HG03469 (cell line): ENCODE data around the gene MAT1A.
"Not testable (repeated sequence)": the region's sequence is repeated elsewhere in the genome, so short reads cannot be mapped to it uniquely, and the experiment has no call there.

Source experiments
- ATAC-seq: cut with Tn5 transposase; IDR thresholded peaks from one replicate; pipeline ENCODE4 v1.9.1; 2021; ENCODE audit warnings: mild to moderate bottlenecking, moderate library complexity, moderate number of reproducible peaks; ENCODE audit not compliant: unreplicated experiment

Gene MAT1A

DNA sequence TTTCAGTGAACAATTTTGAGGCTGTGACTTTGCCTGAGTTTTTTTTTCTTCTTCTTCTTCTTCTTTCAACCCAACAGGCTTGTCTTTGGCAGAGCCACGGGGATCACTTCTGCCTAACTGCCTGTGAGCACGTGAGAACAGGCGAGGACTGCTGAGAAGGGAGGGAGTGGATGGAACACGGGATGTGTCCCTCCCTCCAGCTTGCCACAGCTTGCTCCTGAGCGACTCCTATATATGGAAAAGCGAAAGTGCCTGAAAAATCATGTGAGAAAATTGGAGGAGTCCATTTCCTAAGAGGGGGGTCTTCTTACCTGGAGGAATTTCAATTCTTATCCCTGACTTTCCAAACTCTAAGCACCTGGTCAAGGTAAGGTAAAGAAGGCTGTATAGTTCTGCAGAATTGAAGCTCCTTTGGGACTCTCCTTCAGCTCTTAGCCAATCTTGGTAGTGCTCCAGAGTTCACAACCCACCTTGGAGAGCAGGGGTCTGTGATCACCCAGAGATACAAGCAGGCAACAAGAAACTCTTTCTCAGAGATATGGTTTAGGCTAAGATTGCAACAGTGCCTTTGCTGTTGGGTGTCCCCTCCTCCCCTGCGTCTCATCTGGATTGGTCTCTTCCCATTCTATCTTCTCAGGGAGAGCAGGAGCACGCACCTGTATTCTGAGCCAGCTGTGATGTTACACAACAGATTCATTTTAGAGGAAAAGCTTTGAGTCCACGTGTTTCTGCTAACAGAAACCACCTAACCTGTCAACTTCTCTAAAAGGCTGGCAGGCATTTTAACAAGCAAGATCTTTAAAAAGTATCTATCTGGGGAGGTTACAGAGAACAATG is at the start of gene MAT1A:
TSS of gene MAT1A (minus strand) at position 208 of the 837 bp plus-strand sequence. CDS start 235 bp downstream, outside the sequence.
- no peak for ATAC-seq

DNA sequence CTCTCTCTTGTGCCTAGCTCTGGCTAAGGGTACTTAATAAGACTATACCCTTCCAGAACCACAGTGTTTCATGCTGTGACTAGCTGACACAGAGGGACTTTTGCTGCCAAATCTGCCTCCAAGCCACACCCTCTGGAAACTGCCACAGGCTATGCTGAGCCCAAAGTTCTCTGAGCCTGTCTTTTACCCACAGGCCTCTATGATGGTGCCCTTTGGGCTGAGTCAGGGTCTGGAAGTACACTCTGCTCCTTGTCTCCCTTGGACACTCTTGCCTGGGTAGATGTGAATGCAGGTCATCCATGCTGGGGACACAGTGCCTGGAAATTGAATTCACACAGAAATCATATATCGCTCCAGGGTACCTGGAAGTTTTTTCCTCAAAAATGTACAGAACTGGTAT is 44.5 kb upstream of the MAT1A start:
- ATAC-seq: no peak

DNA sequence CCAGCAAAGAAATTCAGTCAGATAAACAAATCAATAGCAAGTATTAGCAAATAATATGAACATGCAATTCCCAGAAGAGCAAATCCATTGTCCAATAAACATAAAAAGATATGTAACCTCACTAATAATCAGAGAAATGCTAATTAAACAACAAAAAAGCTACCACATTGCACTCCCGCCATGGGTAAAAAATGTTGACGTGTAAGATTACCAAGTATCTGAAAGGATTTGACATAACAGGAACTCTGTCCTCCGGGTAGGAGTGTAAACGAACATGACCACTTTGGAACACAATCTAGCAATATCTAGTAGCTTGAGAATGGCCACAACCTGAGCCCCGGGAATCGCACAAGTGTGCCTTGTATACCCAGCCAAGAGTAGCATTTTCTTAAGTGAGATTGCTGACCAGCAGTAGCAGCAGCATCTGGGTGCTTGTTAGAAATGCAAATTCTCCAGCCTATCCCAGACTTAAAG is 35.5 kb upstream of the MAT1A start:
- ATAC-seq: no peak

DNA sequence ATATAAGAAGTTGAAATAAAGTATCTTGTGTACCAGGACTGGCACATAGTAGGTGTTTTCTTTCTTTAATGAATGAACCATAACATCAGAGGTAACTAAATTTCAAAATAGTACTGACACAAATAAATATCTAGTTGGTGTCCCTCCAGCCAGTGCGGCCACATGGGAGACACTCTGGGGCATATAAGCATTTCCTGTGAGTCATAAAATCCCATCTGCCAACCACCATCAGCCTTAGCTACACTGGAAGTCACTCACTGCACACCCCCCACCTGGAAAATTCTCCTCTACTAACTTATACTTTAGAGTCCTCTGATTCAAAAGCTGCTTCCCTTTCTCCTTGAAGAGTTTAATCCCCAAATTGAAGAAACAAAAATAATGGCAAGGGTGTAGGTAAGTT is 34.6 kb upstream of the MAT1A start:
- no peak for ATAC-seq

- no peak for ATAC-seq
These were observed 33.9 kb upstream of the MAT1A start for GRCh38 chr10:80323311-80323710.

DNA sequence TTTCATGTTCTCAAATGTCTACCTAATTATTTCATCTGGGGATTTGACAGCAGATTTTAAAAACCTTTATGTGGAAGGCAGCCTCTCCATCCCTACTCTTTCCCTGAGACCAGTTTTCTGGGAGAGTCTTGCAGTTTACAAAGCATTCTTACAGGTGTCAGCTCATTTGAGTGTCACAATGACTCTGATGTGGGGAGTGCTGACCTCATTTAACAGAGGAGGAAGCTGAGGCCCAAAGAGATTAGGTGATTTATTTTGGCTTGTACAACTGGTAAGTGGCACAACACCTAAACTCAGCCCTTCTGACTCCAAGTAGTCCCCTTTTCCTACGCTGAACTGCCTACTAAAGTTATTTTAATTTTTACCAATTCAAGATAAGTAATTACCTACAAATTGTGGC is 33.3 kb upstream of the MAT1A start:
- ATAC-seq: no peak

GRCh38 chr10:80322158-80322557 is 32.7 kb upstream of the MAT1A start:
- ATAC-seq: no peak

GRCh38 chr10:80321183-80321582 is 31.7 kb upstream of the MAT1A start:
- ATAC-seq: no peak

- no peak for ATAC-seq
These were observed 30.9 kb upstream of the MAT1A start for GRCh38 chr10:80320377-80320776.

- ATAC-seq: no peak
These were observed 30.4 kb upstream of the MAT1A start for GRCh38 chr10:80319725-80320290.

DNA sequence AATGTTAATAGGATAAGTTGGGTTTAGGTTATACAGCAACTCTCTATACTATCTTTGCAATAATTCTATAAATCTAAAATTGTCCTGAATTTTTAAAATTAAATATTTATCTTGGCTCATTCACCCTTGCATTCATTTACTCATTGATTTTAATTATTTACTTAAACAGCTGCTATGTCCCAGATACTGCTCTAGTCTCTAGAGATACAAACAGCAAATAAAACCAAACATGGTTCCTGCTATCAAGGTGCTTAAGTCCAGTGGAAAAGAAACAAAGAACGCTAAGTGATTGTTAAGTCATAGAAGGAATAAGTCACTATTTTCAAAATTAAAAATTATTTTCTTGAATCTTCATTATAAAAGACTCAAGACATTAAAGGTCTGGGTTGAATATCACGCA is 29.9 kb upstream of the MAT1A start:
- no peak for ATAC-seq

DNA sequence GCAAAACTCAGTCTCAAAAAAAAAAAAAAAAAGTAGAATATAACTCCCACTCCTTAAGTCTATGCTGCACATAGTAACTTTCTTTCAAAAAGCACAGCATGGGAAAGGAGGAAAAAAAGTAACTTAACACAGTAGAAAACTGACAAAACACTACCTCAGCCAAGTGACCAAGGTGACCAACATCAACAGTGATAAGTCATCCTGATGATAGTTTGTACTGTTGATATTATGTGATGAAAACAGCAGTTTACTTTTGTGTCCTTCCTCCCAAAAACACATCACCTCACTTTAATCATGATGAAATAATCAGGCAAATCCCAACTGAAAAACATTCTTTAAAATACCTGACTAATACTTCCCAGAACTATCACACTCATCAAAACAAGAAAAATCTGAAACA is 29.3 kb upstream of the MAT1A start:
- ATAC-seq: no peak

DNA sequence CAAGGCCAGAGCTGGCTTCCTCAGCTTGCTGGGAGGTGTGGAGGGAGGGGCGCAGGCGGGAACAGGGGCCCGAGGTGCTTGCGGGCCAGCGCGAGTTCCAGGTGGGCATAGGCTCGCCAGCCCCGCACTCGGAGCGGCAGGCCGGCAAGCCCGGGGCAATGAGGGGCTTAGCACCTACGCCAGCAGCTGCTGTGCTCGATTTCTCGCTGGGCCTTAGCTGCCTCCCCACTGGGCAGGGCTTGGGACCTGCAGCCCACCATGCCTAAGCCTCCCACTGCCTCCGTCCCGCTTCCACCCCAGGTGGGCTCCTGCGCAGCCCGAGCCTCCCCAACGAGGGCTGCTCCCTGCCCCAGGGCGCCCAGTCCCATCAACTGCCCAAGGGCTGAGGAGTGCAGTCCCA is 25.9 kb upstream of the MAT1A start:
- no peak for ATAC-seq

GRCh38 chr10:80313523-80313922 is 24.1 kb upstream of the MAT1A start:
- ATAC-seq: no peak

DNA sequence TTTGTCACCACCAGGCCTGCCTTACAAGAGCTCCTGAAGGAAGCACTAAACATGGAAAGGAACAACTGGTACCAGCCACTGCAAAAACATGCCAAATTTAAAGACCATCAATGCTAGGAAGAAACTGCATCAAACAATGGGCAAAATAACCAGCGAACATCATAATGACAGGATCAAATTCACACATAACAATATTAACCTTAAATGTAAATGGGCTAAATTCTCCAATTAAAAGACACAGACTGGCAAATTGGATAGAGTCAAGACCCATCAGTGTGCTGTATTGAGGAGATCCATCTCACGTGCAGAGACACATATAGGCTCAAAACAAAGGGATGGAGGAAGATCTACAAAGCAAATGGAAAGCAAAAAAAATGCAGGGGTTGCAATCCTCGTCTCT is 16.5 kb upstream of the MAT1A start:
- ATAC-seq: not testable (repeated sequence)

GRCh38 chr10:80296942-80297341 is 7.5 kb upstream of the MAT1A start:
- no peak for ATAC-seq

DNA sequence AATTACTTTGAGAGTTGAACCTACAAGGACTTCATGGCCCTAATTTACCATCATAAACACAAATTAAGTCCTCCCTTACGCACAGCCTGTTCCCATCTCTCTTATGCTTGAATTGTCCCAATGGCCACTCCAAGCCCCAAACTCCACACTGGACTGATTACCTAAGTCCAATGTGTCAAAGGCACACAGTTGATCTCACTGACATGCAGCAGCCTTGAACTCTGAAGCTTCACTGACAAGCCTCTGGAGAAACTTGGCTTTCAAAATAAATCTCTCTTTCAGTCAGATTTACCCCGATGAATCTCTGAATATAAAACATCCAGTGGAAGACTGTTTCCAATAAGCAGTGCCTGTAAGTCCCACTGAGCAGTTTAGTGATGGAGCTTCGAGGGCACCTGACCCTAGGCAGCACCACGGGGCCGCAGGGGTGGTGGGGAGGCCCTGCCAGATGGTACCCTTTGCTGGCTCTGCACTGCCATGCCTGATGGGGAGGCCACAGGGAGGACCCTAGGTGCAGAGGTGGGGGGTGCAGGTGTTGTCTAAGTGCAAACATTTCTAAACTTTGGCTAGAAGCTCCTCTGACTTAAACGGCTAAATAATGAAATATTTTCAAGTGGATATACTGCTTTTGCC is 3.3 kb upstream of the MAT1A start:
- ATAC-seq: no peak

DNA sequence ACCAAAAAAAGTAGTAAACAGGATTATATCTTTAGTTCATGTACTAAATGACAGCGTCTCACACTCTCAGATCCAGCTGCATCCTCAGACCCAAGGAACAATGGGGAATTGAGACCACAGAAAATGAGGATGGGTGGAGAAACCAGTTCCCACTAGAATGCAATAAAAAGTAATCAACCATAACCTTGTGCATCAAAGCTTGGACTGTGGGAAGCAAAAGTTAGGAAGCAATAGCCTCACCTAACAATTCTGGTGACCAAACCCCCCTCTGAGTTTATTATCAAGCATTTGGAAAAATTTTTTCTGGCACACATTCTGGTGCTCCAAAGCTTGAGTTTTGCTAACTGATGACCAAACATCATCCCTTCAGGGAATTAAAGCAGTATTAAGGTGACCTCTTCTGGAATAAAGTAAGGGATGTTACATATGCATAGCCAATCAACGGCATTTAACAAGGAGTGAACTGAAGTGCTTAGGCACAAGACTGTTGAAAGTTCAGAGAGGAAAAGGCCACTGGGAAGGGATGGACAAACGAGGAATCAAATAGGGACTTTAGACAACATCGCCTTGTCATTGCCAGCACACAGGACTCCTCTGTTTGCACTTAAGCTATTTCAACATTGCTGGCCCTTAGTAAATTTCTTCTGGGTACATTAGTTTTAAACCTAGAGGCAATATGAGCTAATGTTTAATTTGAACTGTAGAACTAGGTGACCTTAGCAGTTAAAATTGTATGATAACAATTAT is 1.2 kb upstream of the MAT1A start:
- no peak for ATAC-seq

GRCh38 chr10:80288849-80289248 is 609 bp downstream of the MAT1A start:
- ATAC-seq: no peak

DNA sequence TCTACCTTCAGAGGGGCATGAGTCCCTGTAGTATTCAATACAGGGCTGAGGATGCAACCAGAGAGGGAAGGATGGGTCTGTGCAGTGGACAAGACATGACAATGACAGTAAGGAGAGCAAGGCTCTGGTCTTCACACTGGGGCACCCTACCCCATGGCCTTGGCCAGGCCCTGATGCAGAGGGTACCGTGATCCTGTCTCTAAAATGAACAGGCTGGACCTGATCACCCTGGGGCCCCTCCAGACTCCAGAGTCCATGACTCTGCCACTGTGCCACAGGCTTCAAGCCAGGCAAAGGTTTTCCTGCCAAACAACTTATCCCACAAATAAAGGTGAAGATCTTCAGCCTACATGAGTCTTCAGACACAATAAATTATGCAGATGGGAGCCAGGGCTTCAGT is 4.9 kb downstream of the MAT1A start:
- no peak for ATAC-seq

DNA sequence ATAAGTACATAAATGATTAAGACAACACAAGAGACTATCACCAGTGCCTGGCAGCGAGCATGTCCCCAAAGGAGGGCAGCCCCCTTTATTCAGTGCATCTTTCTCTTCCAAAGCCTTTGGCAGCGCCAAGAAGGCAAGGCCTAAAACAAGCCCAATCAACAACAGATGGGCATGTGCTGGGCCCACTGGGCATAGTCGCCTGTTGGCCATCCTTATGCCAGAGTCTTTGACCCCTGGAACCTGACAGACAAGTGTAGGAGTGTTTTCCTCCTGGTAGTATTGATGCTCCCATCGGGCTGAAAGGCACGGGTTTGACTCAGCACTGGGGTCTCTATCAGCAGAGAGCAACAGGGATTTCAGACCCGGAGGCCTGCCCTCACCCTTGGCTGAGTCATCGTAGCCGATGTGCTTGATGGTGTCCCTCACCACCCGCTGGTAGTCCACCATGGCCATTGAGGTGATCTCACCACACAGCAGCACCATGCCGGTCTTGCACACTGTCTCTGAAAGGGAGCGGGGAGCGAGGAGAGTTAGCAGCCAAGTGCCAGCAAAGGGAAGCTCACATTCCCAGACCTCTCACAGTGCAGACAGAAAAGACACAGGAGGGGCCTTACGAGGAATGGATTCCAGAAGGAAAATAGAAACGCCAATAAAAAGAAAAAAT is 5.8 kb downstream of the MAT1A start:
- ATAC-seq: no peak
